COR-L47 (cell line): ENCODE measurements around the gene METRNL.
"Not testable (repeated sequence)": the region's sequence is repeated elsewhere in the genome, so short reads cannot be mapped to it uniquely, and the experiment has no call there.

Experiments used
- DNase-seq: peaks from one replicate; lab custom pipeline; 2025; lab: John Stamatoyannopoulos, UW

METRNL gene

DNA sequence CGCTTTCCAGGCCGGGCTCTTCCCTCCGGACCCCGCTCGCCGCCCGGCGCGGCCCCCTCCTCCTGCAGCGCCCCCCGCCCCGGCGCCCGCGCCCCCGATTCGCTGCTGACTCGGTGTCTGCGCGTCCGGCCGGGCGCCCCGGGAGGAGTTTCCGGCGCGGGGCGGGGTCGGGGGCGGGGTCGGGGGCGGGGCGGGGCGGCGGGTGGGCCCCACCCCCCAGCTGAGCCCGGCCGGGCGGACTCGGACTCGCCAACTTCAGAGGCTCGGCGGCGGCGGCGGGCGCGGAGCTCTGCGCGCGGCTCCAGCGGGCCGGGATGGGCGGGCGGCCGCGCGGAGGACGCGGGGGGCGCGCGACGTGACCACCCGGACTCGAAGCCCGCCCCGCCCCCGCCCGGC is at the start of gene METRNL:
METRNL (plus strand) TSS at position 258 of the 396 bp plus-strand sequence. CDS start 207 bp downstream, outside the sequence.
- DNase-seq, result peak; percentile 18

DNA sequence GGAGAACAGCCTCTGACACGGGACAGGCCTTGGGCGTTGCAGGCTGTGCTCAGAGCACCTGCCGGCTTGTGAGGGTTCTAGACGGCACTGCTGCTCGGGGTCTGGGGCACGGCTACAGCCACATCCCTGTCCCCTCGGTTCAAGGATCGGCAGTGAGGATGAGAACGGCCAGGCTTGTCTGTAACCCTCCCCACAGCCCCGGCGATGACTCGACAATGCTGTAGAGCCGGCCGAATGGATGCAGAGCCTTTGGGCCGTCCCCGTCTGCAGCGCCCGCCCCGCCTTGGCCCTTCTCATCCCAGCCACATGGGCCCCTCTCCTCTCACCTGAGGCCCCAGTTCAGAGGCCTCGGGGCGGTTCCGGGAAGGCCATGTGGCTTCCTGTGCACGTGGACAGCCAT is 49.0 kb upstream of the METRNL start:
- no peak for DNase-seq

GRCh38 chr17:83031321-83031945 is 48.0 kb upstream of the METRNL start:
- no peak for DNase-seq

GRCh38 chr17:83031946-83032451 is 47.4 kb upstream of the METRNL start:
- not testable (repeated sequence) for DNase-seq

- DNase-seq, result no peak
These were observed 46.6 kb upstream of the METRNL start for GRCh38 chr17:83032781-83033180.

- no peak for DNase-seq
These were observed 44.9 kb upstream of the METRNL start for GRCh38 chr17:83034525-83034924.

DNA sequence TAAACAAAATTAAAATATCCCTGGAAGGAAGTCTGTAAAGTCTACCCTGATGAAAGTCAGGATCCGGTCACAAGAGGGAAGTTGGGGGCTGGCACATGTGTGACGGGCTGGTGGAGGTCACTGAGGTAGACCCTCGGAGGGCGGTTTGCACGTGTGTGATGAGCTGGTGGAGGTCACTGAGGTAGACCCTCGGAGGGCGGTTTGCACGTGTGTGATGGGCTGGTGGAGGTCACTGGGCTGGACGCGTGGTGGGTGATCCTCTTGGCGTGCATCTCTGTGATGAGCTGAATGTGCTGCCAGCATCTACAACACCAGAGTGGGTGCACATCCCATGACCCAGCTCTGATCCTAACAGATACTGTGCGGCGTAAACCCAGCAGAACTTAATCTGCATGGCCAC is 43.7 kb upstream of the METRNL start:
- DNase-seq, result no peak

GRCh38 chr17:83036193-83036592 is 43.2 kb upstream of the METRNL start:
- DNase-seq, result no peak

DNA sequence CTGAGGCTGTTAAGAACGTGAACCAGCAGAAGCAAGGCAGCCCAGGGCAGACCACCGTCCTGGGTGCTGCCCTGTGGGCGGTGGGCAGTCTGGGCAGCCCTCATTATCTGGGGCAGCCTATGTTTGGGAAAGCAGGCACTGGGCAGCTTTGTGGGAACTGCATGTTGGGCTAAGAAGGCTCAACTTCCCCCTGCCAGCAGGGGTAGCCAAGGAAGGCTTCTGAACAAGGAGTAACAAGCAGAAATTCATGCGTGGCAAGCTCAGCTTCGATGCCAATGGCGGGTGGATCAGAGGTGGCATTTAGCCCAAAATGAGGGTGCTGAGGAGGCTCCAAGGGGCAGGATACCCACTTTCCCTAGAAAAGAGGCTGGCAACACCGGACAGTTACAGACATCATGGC is 42.7 kb upstream of the METRNL start:
- no peak for DNase-seq

GRCh38 chr17:83037084-83037873 is 42.1 kb upstream of the METRNL start:
- no peak for DNase-seq

DNA sequence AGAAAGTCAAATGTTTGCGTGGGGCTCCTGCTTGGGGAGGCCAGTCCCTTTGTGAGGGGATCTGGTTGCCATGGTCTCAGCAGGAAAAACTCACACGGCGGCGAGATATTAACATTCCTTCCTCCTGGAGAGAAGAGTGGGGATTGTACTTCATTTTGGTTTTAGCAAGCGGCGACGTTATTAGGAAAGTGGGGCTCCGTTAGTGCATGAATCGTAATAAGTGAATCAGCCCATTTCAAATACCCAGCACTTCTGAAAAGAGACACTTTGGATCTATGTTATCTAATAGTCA is 41.6 kb upstream of the METRNL start:
- no peak for DNase-seq

GRCh38 chr17:83038983-83039382 is 40.4 kb upstream of the METRNL start:
- DNase-seq, result not testable (repeated sequence)

DNA sequence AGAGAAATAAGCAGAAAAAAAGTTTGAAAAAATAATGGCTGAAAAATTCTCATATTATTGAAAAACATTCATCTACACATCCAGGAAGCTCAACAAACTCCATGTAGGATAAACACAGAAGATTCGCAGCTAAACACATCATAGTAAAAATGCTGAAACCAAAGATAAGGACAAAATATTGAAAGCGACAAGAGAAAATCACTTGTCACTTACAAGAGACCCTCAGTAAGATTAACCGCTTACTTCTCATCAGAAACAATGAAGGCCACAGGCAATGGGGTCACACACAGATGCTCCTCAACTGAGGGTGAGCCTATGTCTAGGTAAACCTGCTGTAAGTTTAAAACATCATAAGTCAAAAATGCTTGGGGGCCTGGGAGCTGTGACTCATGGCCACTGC is 38.1 kb upstream of the METRNL start:
- DNase-seq, result no peak

DNA sequence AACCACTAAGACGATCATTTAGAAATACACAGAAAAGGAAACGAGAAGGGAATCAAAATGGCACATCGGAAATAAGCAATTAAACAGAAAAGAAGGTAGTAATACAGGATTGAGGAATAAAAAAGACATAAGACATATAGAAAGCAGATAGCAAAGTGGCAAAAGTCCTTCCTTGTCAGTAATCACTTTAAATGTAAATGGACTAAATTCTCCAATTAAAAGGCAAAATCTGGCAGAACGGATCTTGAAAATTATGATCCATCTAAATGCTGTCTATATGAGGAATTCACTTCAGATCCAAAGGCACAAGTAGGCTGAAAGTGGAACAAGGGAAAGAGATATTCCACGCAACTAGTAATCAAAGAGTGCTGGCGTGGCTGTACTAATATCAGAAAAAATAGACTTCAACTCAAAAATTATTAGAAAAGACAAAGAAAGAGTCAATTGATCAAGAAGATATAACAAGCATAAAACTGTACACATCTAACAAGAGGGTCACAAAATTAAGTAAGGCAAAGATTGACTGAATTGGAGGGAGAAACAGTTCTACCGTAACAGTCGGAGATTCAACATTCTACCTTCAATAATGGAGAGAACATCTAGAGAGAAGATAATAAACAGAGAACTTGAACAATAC is 36.8 kb upstream of the METRNL start:
- no peak for DNase-seq

GRCh38 chr17:83044479-83044878 is 34.9 kb upstream of the METRNL start:
- not testable (repeated sequence) for DNase-seq

GRCh38 chr17:83046448-83047181 is 32.8 kb upstream of the METRNL start:
- no peak for DNase-seq

GRCh38 chr17:83047182-83047478 is 32.3 kb upstream of the METRNL start:
- no peak for DNase-seq

DNA sequence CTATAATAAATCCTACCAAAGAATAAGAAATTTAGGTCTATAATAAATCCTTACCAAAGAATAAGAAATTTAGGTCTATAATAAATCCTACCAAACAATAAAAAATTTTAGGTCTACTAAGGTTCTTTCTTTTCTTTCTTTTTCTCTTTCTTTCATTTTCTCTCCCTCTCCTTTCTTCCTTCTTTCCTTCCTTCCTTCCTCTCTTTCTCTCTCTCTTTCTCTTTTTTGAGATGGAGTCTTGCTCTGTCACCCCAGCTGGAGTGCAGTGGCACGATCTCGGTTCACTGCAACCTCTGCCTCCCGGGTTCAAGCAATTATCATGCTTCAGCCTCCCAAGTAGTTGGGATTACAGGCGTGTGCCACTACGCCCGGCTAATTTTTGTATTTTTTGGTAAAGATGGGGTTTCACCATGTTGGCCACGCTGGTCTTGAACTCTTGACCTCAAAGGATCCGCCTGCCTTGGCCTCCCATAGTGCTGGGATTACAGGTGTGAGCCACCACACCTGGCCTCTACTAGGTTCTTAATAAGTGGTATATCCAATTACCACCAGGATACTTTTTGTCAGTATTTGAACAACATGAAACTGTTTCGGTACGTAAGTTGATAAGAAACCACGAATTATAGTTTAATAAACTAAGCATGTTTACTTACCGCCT is 31.5 kb upstream of the METRNL start:
- DNase-seq, result not testable (repeated sequence)

- no peak for DNase-seq
These were observed 28.6 kb upstream of the METRNL start for GRCh38 chr17:83050651-83051395.

GRCh38 chr17:83051396-83052240 is 27.8 kb upstream of the METRNL start:
- DNase-seq, result peak; percentile 96

- no peak for DNase-seq
These were observed 27.2 kb upstream of the METRNL start for GRCh38 chr17:83052241-83052564.
